Gastrocnemius medialis (tissue), 4 donors: ENCODE measurements around the gene OTX2.

ENCODE experiments used
- POLR2A ChIP-seq, 2 donors: fragments of 450-650 bp; IDR thresholded peaks; one replicate each; pipeline ENCODE4 v1.6.1; 2017; ENCODE audit warnings: antibody characterized with exemption in 2 of 2, mild to moderate bottlenecking in 2 of 2, moderate library complexity in 2 of 2
- TF ChIP-seq, protein P1 (sequence below), 5 experiments: fragments of 450-650 bp in 3 of 5; fragments of 200-600 bp in 2 of 5; sonication (generic) in 2 of 5; IDR thresholded peaks in 4 of 5; conservative IDR thresholded peaks in 1 of 5; 1 replicate in 4 of 5; 2 replicates in 1 of 5; pipeline ENCODE4 v1.5.1; 2016 to 2019; ENCODE audit warnings: antibody characterized with exemption in 5 of 5, mild to moderate bottlenecking in 3 of 5, moderate library complexity in 3 of 5

- no peak for TF ChIP-seq POLR2A (IDR thresholded peaks at IDR 0.05)
- TF ChIP-seq, protein P1, sequence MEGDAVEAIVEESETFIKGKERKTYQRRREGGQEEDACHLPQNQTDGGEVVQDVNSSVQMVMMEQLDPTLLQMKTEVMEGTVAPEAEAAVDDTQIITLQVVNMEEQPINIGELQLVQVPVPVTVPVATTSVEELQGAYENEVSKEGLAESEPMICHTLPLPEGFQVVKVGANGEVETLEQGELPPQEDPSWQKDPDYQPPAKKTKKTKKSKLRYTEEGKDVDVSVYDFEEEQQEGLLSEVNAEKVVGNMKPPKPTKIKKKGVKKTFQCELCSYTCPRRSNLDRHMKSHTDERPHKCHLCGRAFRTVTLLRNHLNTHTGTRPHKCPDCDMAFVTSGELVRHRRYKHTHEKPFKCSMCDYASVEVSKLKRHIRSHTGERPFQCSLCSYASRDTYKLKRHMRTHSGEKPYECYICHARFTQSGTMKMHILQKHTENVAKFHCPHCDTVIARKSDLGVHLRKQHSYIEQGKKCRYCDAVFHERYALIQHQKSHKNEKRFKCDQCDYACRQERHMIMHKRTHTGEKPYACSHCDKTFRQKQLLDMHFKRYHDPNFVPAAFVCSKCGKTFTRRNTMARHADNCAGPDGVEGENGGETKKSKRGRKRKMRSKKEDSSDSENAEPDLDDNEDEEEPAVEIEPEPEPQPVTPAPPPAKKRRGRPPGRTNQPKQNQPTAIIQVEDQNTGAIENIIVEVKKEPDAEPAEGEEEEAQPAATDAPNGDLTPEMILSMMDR (IDR thresholded peaks at IDR 0.05 in 4 of 5, conservative IDR thresholded peaks at IDR 0.05 in 1 of 5), result no peak
Measured at GRCh38 chr14:56797003-56797568, 13.2 kb downstream of the OTX2 start.
